NCI-H2227 (cell line): ENCODE measurements around the gene TCEAL8.
A peak's percentile ranks its signal among the peaks of the same experiment; 100 is the strongest.

Source experiments
- DNase-seq: peaks from one replicate; lab custom pipeline; 2025; ENCODE audit not compliant: unreplicated experiment; lab: John Stamatoyannopoulos, UW

Gene TCEAL8

GRCh38 chrX:103215425-103215991 is 39.4 kb downstream of the TCEAL8 start:
- peak; percentile 81 for DNase-seq

- DNase-seq = peak; percentile 94
Observed at GRCh38 chrX:103214870-103215424, 40.0 kb downstream of the TCEAL8 start, which contains the start of gene BEX4. Gene BEX4 (plus strand): TSS chrX:103215108. CDS start chrX:103216154, 1,046 bp downstream.

- no peak for DNase-seq
Observed at GRCh38 chrX:103212749-103213457, 42.1 kb downstream of the TCEAL8 start.

GRCh38 chrX:103211012-103211715 is 43.8 kb downstream of the TCEAL8 start:
- DNase-seq = peak; percentile 74

- DNase-seq = no peak
Observed at GRCh38 chrX:103210056-103210455, 44.9 kb downstream of the TCEAL8 start.
